NCI-H146 treated with DMSO at 0.1 percent for 48 hours (cell line): ENCODE data around the gene SFRP5.

Experiments used
- DNase-seq: peaks from one replicate; lab custom pipeline; 2025; ENCODE audit not compliant: unreplicated experiment; lab: John Stamatoyannopoulos, UW

Gene SFRP5, protein sequence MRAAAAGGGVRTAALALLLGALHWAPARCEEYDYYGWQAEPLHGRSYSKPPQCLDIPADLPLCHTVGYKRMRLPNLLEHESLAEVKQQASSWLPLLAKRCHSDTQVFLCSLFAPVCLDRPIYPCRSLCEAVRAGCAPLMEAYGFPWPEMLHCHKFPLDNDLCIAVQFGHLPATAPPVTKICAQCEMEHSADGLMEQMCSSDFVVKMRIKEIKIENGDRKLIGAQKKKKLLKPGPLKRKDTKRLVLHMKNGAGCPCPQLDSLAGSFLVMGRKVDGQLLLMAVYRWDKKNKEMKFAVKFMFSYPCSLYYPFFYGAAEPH

DNA sequence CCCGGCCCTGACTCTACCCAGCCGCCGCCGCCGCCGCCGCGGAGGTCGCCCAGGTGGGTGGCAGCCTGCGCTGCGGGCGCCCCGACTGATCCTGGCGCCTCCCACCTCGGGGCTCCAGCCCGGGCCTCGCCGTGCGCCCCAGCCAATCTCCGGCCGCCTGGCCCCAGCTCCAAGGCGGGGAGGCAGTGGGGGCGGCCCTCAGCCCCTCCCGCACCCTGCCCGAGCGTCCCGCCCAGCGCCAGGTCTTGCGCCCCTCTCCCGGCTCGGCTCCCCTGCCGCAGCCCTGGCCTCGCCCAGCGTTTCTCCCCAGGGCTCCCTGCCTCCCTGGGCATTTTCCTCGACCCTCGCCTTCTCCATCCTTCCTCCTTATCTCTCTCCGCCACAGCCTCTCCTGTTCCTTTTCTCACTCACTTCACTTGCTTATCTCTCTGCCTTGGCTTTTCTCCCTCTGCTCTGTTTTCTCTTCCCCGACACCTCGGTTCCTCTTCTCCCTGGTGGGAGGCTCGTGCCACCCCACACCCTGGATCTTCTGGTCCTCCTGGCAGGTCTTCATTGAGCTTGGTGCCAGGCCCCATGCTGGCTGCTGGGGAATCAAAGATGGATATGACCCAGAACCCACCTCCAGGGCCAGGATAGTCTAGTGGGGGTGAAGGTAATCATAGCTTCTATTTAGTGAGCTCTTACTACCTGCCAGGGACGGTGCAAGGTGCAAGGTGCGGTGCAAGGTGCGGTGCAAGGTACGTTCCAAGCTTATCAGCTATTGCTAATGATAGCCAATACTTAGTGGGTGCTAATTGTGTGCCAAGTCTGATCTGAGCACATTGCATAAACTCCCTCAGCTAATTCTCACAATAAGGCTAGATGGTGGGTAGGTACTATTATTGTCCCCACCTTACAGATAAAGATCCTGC is at the start of gene SFRP5:
TSS of gene SFRP5 (minus strand) at position 87 of the 911 bp plus-strand sequence. CDS start 166 bp downstream, outside the sequence.
- peak; percentile 28 for DNase-seq

- no peak for DNase-seq
Measured at GRCh38 chr10:97820096-97820704, 48.4 kb upstream of the SFRP5 start.

DNA sequence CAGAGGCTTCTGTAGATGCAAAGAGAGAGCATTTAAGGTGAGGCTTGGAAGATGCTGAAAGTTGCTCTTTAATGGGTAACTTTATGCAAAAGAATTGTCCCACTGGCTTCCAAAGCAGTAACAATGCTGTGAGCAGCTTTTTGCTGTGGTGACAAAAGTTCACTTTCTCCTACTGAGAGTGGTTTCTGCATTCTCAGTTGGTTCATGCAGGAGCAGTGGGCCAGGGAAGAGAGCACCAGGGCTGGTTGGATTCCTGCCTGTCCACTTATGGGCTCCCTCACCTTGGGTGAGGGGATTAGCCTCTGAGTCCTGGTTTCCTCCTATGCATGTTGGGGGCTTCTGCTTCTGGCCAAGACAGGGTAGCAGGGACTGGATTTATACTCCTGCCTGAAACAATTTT is 46.8 kb upstream of the SFRP5 start:
- DNase-seq: no peak

DNA sequence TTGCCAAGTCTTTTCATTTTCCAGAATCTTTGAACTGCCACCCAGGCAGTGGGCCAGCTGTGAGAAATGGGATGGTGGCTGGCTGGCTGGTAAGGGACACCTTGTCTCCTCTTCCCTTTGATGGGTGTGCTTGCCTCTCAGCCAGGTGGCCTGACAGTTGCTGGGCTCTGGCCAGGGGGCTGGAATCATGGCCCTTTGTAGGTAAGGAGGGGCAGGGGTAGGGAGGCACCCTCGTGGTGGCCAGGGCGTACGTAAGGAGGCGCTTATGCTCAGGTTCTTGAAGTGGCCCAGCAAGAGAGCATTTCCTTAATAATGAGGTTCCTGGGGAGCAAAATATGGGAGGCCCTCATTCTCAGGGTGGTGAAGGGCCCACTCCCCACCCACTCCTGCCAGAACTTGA is 44.8 kb upstream of the SFRP5 start:
- no peak for DNase-seq

- DNase-seq: no peak
Measured at GRCh38 chr10:97814996-97815395, 43.2 kb upstream of the SFRP5 start.

DNA sequence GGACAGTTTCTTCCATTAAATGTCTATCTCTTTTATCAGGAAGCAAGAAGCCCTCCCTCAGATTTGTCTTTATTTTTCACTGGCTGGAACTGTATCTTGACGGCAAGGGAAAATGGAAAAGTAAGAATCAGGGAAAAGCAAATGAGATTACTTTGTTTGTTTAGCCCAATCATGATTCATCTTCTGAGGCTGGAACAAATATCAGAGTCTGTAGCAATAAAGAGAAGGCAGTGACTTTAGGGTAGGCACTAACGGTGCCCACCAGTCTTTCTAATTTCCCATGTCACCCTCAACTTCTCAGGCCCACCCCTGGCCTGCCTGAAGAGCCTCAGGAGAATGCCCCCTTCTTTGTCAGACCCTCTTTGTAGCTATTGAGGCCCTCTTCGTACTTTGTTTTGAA is 41.5 kb upstream of the SFRP5 start:
- DNase-seq: no peak

GRCh38 chr10:97812696-97813095 is 40.9 kb upstream of the SFRP5 start:
- DNase-seq: no peak

- no peak for DNase-seq
Measured at GRCh38 chr10:97811958-97812357, 40.2 kb upstream of the SFRP5 start.

DNA sequence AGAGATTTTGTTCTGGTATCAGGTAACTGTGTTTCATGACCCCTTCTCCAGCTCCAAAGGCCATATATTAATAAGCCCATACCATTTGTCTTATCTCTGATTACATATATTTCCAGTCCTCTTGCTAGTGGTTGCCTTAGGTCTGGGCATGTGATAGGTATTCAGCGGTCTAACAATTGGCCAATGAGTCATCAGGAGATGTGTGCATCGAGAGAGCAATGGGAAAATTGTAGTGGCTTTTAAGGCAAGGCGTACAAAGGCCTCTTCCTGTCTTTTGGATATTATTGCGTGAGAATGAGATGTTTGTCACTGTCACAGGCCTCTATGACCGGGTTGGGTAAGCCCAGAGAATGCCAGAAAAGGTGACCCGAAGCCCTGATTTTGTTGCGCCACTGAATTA is 38.6 kb upstream of the SFRP5 start:
- peak; percentile 28 for DNase-seq

GRCh38 chr10:97805949-97806348 is 34.1 kb upstream of the SFRP5 start:
- DNase-seq: no peak

- DNase-seq: no peak
Measured at GRCh38 chr10:97805096-97805884, 33.5 kb upstream of the SFRP5 start.

GRCh38 chr10:97801422-97801821 is 29.6 kb upstream of the SFRP5 start:
- DNase-seq: no peak

- no peak for DNase-seq
Measured at GRCh38 chr10:97800474-97800873, 28.7 kb upstream of the SFRP5 start.

- DNase-seq: no peak
Measured at GRCh38 chr10:97798958-97799610, 27.3 kb upstream of the SFRP5 start.

GRCh38 chr10:97796651-97797050 is 24.9 kb upstream of the SFRP5 start:
- no peak for DNase-seq

GRCh38 chr10:97795886-97796285 is 24.1 kb upstream of the SFRP5 start:
- no peak for DNase-seq

- peak; percentile 39 for DNase-seq
Measured at GRCh38 chr10:97791824-97792721, 20.3 kb upstream of the SFRP5 start.

- no peak for DNase-seq
Measured at GRCh38 chr10:97789770-97790397, 18.1 kb upstream of the SFRP5 start.
